ENCODE measurements around the gene NRN1L.
A peak's percentile ranks its signal among the peaks of the same experiment; 100 is the strongest.
"Not testable (repeated sequence)": the region's sequence is repeated elsewhere in the genome, so short reads cannot be mapped to it uniquely, and the experiment has no call there.

Gene NRN1L

GRCh38 chr16:67861877-67862276 is 22.8 kb upstream of the NRN1L start:
- no peak for DNase-seq

GRCh38 chr16:67862623-67863583 is 21.8 kb upstream of the NRN1L start:
- DNase-seq, result no peak

GRCh38 chr16:67864044-67864443 is 20.6 kb upstream of the NRN1L start:
- DNase-seq, result not testable (repeated sequence)

- DNase-seq, result no peak
Measured at GRCh38 chr16:67864594-67864993, 20.1 kb upstream of the NRN1L start.

DNA sequence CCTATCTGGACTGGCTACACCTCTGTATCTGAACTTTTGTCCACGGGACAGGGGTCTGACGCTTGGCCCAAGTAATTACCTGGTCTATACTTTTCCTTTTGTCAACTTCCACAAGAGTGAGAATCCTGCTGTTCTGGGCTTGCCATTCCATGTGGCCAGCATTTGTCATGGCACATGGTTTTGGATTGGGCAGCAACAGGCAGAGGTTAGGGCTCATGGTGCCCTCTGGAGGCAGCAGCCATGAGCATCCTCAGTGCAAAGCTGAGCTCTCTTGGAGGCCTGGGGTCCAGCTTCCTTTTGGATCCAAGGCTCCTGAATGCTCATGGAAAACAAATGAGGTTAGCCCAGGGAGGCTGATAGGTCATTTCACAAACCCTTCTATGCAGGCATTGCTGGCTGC is 19.4 kb upstream of the NRN1L start:
- no peak for DNase-seq

DNA sequence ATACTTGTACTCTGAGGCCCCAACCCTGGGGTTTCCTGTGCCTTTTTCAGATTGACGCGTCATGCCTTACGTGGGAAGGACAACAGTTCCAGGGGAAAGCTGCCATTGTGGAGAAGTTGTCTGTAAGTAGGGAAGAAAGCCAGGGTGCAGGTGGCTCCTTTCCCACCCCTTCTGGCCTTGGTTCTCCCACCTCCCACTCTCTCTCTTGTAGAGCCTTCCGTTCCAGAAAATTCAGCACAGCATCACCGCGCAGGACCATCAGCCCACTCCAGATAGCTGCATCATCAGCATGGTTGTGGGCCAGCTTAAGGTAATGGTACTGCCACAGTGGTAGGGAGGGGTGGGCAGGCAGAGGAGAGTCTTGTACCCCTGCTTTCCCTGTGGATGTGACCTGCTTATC is 16.4 kb upstream of the NRN1L start:
- no peak for DNase-seq

DNA sequence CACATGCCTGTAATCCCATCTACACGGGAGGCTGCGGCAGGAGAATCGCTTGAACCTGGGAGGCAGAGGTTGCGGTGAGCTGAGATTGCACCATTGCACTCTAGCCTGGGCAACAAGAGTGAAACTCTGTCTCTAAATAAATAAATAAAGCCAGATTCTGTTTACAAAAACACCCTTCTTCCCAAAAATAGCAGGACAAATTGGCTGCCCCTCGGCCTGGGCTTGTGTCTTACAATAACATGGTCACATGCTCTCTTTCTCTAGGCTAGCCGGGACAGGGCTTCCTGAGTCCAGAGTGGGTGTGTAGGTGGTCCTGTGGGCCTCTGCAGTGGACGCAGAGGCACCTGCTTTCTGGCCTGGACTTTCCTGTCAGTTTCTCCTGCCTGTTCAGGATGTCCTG is 15.0 kb upstream of the NRN1L start:
- no peak for DNase-seq

DNA sequence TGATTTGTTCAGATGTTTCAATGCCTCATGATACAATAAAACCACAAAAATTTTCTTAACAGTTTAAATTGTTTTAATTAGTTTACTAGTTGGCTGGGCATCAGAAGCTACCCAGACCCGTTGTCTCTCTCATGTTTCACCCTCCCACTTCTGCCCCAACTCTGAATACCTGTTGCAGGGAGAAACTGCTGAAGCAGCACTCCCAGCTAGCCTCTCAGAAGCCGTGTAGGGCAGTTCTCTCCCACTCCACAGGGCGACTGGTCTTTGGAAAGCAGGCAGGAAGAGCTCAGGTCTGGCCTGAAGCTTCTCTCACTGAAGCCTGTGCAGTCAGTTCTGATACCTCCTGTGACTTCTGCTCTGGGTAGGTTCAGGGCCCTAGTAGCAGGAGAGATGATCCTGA is 13.4 kb upstream of the NRN1L start:
- no peak for DNase-seq

DNA sequence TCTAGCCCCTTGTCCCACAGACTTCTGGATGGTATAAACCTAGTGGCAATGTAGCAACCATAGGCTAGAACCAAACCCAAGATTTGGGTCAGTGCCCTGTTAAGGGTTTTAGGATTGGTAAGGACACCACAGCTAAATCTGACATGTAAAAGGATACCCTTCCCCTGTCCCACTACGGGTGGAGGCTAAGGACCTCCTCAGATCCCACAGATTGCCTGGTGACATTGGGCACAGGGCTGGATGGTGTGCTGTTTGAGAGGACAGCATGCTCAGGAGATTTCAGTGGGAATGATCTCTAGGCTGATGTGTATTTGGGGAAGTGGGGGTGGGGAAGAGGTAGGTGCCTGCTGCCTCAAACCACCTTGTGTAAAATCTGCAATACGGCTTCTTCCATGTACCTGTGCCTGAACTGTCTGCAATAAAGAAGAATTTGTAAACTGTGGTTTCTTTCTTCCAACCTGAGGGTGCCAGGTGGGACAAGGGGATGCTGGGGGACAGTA is 12.5 kb upstream of the NRN1L start:
- DNase-seq, result no peak

- DNase-seq, result peak; percentile 86
Measured at GRCh38 chr16:67872631-67873434, 11.9 kb upstream of the NRN1L start, which contains the start of gene EDC4. EDC4 (plus strand) TSS chr16:67873052; CDS start chr16:67873262, 210 bp downstream.

DNA sequence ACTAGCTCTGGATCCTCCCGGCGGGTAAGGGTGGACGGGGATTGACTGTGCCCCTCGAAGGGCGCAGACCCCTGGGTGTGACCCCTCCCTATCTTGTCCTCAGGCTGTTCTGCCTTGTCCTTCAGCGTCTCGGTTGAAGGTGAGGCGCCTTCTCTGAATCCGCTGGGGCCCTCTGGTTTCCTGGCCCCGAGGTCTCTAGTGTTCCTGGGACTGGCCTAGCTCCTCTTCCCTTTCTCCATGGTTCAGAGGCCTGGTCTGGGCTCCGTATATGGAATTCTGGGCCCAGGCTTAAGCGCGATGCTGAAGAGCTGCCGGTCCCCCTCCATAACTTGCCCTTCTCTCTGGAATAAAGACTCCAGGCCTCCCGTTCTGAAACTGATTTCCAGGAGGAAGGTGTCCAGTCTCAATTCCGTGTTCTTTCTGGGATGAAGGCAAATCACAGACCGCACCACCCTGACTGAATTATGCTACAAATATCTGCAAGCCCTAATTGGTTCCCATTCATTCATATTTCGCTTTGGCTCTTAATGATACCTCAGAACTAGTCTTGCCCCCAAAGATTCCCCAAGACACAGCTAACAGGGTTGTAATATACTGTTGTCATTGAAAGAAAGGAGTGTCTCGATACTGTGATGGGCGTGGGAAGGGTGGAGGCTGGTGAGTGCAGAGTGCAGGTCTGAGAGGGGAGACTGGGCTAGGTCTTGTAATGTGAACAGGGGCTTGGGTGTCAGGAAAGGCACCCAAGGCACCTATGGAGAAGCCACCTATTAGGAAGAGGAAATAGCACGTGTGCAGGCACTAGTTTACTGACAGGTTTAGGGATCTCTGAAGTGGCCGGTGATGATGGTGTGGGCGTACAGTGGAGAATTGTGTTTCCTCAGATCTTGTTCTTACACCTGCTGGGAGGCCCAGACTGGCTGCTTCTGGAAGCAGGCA is 11.0 kb upstream of the NRN1L start:
- DNase-seq, result no peak

DNA sequence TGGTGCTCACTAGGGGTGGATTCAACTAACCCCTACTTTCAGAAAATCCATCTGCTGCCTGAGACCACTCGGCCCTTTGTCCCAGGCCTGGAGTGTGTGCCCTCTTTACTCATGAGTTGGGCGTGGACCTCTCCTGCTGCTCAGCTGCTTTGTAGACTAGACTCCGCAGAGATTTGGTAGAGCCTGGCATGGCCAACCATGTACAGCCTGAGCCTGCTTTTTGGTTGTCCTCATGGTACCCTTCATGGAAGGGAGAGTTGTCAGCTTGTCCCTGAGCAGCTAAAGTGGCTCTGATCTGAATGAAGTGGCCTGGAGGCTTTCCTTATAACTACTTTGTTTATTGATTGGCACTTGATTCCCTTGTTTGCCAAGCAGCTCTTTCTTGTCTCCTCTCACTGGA is 10.3 kb upstream of the NRN1L start:
- no peak for DNase-seq

DNA sequence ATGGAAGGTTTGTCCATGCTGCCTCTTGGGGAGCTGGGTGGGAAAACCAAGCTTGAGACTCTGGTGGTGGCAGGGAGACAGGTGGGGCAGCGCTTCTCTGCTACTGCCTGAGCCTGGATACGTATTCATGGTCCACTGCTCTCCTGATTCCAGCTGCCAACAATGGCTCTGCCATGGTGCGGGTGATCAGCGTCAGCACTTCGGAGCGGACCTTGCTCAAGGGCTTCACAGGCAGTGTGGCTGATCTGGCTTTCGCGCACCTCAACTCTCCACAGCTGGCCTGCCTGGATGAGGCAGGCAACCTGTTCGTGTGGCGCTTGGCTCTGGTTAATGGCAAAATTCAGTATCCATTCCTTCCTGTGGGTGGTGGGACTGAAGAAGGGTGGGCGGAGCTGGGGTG is 7.6 kb upstream of the NRN1L start:
- no peak for DNase-seq

DNA sequence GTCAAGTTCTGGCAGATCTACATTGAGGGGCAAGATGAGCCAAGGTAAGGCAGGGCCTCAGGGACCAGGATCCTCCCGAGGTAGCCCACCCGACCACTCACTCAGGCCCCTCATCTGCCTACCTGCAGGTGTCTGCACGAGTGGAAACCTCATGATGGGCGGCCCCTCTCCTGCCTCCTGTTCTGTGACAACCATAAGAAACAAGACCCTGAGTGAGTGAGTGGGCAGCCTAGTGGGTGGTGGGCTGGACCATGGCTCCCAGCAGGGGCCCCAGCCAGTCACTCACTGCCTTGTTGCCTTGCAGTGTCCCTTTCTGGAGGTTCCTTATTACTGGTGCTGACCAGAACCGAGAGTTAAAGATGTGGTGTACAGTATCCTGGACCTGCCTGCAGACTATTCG is 6.5 kb upstream of the NRN1L start:
- DNase-seq, result no peak

- DNase-seq, result no peak
Measured at GRCh38 chr16:67878846-67879245, 5.8 kb upstream of the NRN1L start.

DNA sequence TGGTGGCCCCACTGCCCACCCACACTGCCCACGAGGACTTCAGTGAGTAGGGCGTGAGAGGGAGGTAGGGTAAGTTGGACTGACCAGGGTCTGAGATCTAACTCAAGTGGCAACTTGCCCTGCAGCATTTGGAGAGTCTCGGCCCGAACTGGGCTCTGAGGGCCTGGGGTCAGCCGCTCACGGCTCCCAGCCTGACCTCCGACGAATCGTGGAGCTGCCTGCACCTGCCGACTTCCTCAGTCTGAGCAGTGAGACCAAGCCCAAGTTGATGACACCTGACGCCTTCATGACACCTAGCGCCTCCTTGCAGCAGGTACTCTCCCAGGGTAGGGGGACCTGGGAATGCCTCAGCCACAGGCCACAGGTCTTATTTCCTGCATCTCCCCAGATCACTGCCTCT is 5.2 kb upstream of the NRN1L start:
- no peak for DNase-seq

- no peak for DNase-seq
Measured at GRCh38 chr16:67879936-67880335, 4.7 kb upstream of the NRN1L start.

- no peak for DNase-seq
Measured at GRCh38 chr16:67880584-67880983, 4.1 kb upstream of the NRN1L start.

DNA sequence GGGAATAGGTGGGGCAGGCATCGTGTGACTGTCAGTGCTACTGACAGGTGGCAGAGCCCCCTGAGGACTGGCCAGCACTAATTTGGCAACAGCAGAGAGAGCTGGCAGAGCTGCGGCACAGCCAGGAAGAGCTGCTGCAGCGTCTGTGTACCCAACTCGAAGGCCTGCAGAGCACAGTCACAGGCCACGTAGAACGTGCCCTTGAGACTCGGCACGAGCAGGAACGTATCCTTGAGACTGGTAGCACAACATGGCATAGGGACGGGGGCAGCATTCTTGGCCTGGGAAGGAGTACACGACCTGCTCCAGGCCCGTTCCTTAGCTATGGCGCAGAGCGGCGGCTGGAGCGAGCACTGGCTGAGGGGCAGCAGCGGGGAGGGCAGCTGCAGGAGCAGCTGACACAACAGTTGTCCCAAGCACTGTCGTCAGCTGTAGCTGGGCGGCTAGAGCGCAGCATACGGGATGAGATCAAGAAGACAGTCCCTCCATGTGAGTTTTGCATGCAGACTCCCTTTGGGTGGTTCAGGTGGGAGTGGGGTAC is 3.0 kb upstream of the NRN1L start:
- no peak for DNase-seq

DNA sequence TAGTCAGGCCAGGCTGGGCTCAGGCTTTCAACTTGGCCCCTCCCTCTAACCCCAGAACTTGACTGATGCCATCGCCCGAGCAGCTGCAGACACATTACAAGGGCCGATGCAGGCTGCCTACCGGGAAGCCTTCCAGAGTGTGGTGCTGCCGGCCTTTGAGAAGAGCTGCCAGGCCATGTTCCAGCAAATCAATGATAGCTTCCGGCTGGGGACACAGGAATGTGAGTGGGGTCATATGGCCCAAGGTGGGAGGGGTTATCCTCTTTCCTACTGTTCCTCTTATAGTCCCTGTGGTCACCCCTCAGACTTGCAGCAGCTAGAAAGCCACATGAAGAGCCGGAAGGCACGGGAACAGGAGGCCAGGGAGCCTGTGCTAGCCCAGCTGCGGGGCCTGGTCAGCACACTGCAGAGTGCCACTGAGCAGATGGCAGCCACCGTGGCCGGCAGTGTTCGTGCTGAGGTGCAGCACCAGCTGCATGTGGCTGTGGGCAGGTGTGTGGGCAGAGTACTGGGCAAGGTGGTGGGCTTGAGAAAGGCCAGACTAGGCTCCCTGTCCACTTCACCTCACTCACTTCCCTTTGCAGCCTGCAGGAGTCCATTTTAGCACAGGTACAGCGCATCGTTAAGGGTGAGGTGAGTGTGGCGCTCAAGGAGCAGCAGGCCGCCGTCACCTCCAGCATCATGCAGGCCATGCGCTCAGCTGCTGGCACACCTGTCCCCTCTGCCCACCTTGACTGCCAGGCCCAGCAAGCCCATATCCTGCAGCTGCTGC is 2.1 kb upstream of the NRN1L start:
- no peak for DNase-seq

DNA sequence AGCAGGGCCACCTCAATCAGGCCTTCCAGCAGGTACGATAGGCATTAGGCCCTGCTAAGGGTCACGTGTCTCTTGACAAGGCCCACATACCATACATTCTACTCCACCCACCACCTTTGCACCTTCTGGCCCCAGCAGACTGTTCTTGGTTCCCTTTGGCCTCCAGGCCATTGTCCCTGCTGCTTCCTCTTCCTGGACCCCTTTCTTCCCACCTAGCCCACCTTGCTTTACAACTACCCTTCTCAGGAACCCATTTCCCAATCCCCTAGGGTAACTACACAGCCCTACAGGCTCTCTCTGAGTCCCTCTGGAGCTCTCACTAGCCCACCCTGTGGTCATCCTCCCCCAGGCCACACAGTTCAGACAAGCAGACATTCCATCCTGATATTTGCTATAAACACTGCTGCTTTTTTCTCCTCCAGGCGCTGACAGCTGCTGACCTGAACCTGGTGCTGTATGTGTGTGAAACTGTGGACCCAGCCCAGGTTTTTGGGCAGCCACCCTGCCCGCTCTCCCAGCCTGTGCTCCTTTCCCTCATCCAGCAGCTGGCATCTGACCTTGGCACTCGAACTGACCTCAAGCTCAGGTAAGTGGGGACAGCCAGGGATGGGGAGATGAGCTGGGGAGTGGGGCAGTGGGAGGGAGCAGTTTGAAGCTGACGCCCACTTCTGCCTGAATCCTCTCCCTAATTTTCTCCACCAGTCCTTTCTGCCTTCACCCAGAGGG is 1.4 kb upstream of the NRN1L start:
- no peak for DNase-seq

Measured in activated T-cell treated with anti-CD3 and anti-CD28 coated beads for 4 hours (primary cell).